GM18498 (cell line): Measurements from ENCODE around the gene KCNE4.

Source experiments
- ATAC-seq: cut with Tn5 transposase; IDR thresholded peaks from one replicate; pipeline ENCODE4 v1.9.1; 2021; ENCODE audit warnings: mild to moderate bottlenecking, moderate library complexity; ENCODE audit not compliant: unreplicated experiment

KCNE4 gene

GRCh38 chr2:223082706-223083105, 30.7 kb downstream of the KCNE4 start:
- no peak for ATAC-seq

GRCh38 chr2:223083402-223084070, 31.5 kb downstream of the KCNE4 start:
- ATAC-seq: no peak

GRCh38 chr2:223084873-223085272, 32.9 kb downstream of the KCNE4 start:
- ATAC-seq: no peak

- ATAC-seq: no peak
Observed at GRCh38 chr2:223086370-223086981, 34.5 kb downstream of the KCNE4 start.

GRCh38 chr2:223087466-223087865, 35.5 kb downstream of the KCNE4 start:
- no peak for ATAC-seq

- no peak for ATAC-seq
Observed at GRCh38 chr2:223088866-223089265, 36.9 kb downstream of the KCNE4 start.

- ATAC-seq: no peak
Observed at GRCh38 chr2:223090039-223090438, 38.0 kb downstream of the KCNE4 start.

GRCh38 chr2:223090540-223091235, 38.7 kb downstream of the KCNE4 start:
- no peak for ATAC-seq

- no peak for ATAC-seq
Observed at GRCh38 chr2:223092667-223093066, 40.7 kb downstream of the KCNE4 start.

- ATAC-seq: no peak
Observed at GRCh38 chr2:223093436-223094241, 41.6 kb downstream of the KCNE4 start.

GRCh38 chr2:223095207-223095606, 43.2 kb downstream of the KCNE4 start:
- no peak for ATAC-seq

- ATAC-seq: no peak
Observed at GRCh38 chr2:223096235-223096970, 44.4 kb downstream of the KCNE4 start.

- ATAC-seq: no peak
Observed at GRCh38 chr2:223097888-223098383, 45.9 kb downstream of the KCNE4 start.

- no peak for ATAC-seq
Observed at GRCh38 chr2:223099561-223099960, 47.6 kb downstream of the KCNE4 start.

GRCh38 chr2:223100061-223100511, 48.1 kb downstream of the KCNE4 start:
- ATAC-seq: no peak

- ATAC-seq: peak; percentile 74
Observed at GRCh38 chr2:223101340-223102039, 49.5 kb downstream of the KCNE4 start.

- no peak for ATAC-seq
Observed at GRCh38 chr2:223102040-223102400, 50.0 kb downstream of the KCNE4 start.

GRCh38 chr2:223102450-223102849, 50.5 kb downstream of the KCNE4 start:
- no peak for ATAC-seq

- no peak for ATAC-seq
Observed at GRCh38 chr2:223104336-223105132, 52.5 kb downstream of the KCNE4 start.
